Stromal cell of bone marrow (primary cell): ENCODE data around the gene C6orf163.

Source experiments
- DNase-seq: peaks from one replicate; pipeline ENCODE4 v3.0.0-alpha.2; 2012; ENCODE audit warnings: low read depth

The C6orf163 gene

GRCh38 chr6:87357479-87358196 is 13.0 kb downstream of the C6orf163 start:
- no peak for DNase-seq

GRCh38 chr6:87364602-87365252 is 20.1 kb downstream of the C6orf163 start:
- no peak for DNase-seq

GRCh38 chr6:87366072-87366827 is 21.6 kb downstream of the C6orf163 start:
- no peak for DNase-seq

GRCh38 chr6:87366899-87367298 is 22.3 kb downstream of the C6orf163 start:
- no peak for DNase-seq

- DNase-seq = no peak
Observed at GRCh38 chr6:87373377-87373776, 28.8 kb downstream of the C6orf163 start.

- DNase-seq = no peak
Observed at GRCh38 chr6:87375315-87375714, 30.7 kb downstream of the C6orf163 start.

- DNase-seq = no peak
Observed at GRCh38 chr6:87376643-87377042, 32.0 kb downstream of the C6orf163 start.

GRCh38 chr6:87378947-87379346 is 34.3 kb downstream of the C6orf163 start:
- DNase-seq = no peak

GRCh38 chr6:87382861-87383260 is 38.2 kb downstream of the C6orf163 start:
- no peak for DNase-seq

- DNase-seq = no peak
Observed at GRCh38 chr6:87384038-87384437, 39.4 kb downstream of the C6orf163 start.

GRCh38 chr6:87384449-87384848 is 39.8 kb downstream of the C6orf163 start:
- no peak for DNase-seq

GRCh38 chr6:87391334-87391733 is 46.7 kb downstream of the C6orf163 start:
- no peak for DNase-seq

GRCh38 chr6:87393026-87393622 is 48.5 kb downstream of the C6orf163 start:
- peak; percentile 23 for DNase-seq

- DNase-seq = no peak
Observed at GRCh38 chr6:87395431-87395830, 50.8 kb downstream of the C6orf163 start.

GRCh38 chr6:87396595-87397392 is 52.2 kb downstream of the C6orf163 start:
- DNase-seq = no peak

GRCh38 chr6:87397656-87398055 is 53.0 kb downstream of the C6orf163 start:
- no peak for DNase-seq

- no peak for DNase-seq
Observed at GRCh38 chr6:87401832-87402231, 57.2 kb downstream of the C6orf163 start.

GRCh38 chr6:87407561-87407900 is 62.9 kb downstream of the C6orf163 start:
- DNase-seq = peak; percentile 24

- peak; percentile 67 for DNase-seq
Observed at GRCh38 chr6:87407901-87408720, 63.5 kb downstream of the C6orf163 start, which contains the start of gene CFAP206. CFAP206 (plus strand) TSS chr6:87407972; CDS start chr6:87409840, 1,868 bp downstream.

- no peak for DNase-seq
Observed at GRCh38 chr6:87408721-87409155, 64.1 kb downstream of the C6orf163 start.
